ENCODE data around the gene MAU2.

DNA sequence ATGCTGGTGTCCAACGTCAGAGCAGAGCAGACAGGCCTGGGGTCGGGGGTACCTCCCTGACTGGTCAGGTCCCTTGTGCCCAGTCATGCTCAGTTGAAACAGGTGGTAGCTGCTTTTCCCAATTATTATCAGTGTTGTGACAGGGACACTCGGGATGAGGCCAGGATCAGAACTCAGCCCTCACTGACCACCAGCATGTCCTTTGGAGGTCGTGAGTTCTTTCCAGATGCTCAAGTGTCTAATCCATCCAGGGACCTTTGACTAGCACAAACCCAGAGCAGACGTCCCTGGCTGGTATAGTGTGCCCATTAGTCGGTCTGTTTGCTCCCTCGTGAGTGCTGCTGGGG, 22.4 kb downstream of the MAU2 start:
- TF ChIP-seq POLR2A (IDR thresholded peaks at IDR 0.05; ENCODE audit: low read depth, low read length) (no peak), POLR2AphosphoS5 (IDR thresholded peaks at IDR 0.05; ENCODE audit: low read depth, low read length) (no peak)
